Neutrophil (primary cell): ENCODE data around the gene ATF7IP2.
"Not testable (repeated sequence)": the region's sequence is repeated elsewhere in the genome, so short reads cannot be mapped to it uniquely, and the experiment has no call there.

Experiments used
- H3K27ac ChIP-seq: fragments of 200-600 bp; sonication (generic); 2 replicates; pipeline ENCODE4 v1.5.1; 2016; ENCODE audit warnings: mild to moderate bottlenecking, moderate library complexity
- H3K27me3 ChIP-seq: fragments of 200-600 bp; sonication (generic); 2 replicates; pipeline ENCODE4 v1.6.0; 2016; ENCODE audit warnings: mild to moderate bottlenecking
- H3K36me3 ChIP-seq: fragments of 200-600 bp; sonication (generic); 2 replicates; pipeline ENCODE4 v1.5.1; 2017
- H3K4me1 ChIP-seq, 2 experiments: fragments of 200-600 bp in 1 of 2; sonication (generic) in 1 of 2; 1 replicate in 1 of 2; 2 replicates in 1 of 2; pipeline versions ENCODE4 v1.5.1 to v1.6.1; 2013 to 2016; ENCODE audit warnings: low read depth in 1 of 2, low read length in 1 of 2, mild to moderate bottlenecking in 1 of 2, moderate library complexity in 1 of 2; ENCODE audit not compliant: control insufficient read depth in 1 of 2, insufficient read depth in 1 of 2
- H3K4me3 ChIP-seq, 2 experiments: fragments of 200-600 bp in 1 of 2; sonication (generic) in 1 of 2; 1 replicate in 1 of 2; 2 replicates in 1 of 2; pipeline ENCODE4 v1.5.1; 2013 to 2016; ENCODE audit warnings: low read depth in 1 of 2, low read length in 1 of 2, mild to moderate bottlenecking in 1 of 2, moderate library complexity in 1 of 2
- H3K9me3 ChIP-seq: fragments of 200-600 bp; sonication (generic); 2 replicates; pipeline ENCODE4 v1.5.1; 2016
- CTCF ChIP-seq: fragments of 200-600 bp; sonication (generic); IDR thresholded peaks from 2 replicates; pipeline ENCODE4 v1.5.1; 2016; ENCODE audit warnings: antibody characterized with exemption

Gene ATF7IP2

GRCh38 chr16:10345629-10346028 lies 40.2 kb upstream of the ATF7IP2 start:
- Histone ChIP-seq H3K4me3 (no peak overlapping the region), H3K4me1 (no peaks in the 10 kb centered on the region), H3K27ac (no peak overlapping the region), H3K27me3 (no peaks in the 10 kb centered on the region), H3K36me3 (no peaks in the 10 kb centered on the region), H3K9me3 (peaks cover 3% of the 10 kb centered on the region)
- TF ChIP-seq CTCF, result no peak

GRCh38 chr16:10349851-10350250 lies 36.0 kb upstream of the ATF7IP2 start:
- no peak overlapping the region for H3K4me3 ChIP-seq
- H3K9me3 ChIP-seq, result no peaks in the 10 kb centered on the region
- no peaks in the 10 kb centered on the region for H3K36me3 ChIP-seq
- no peak overlapping the region for H3K27ac ChIP-seq
- no peaks in the 10 kb centered on the region for H3K27me3 ChIP-seq
- TF ChIP-seq CTCF, result no peak
- no peaks in the 10 kb centered on the region for H3K4me1 ChIP-seq

- Histone ChIP-seq H3K36me3 (no peaks in the 10 kb centered on the region), H3K4me3 (no peak overlapping the region), H3K27me3 (no peaks in the 10 kb centered on the region), H3K4me1 (no peaks in the 10 kb centered on the region), H3K27ac (no peak overlapping the region), H3K9me3 (no peaks in the 10 kb centered on the region)
- TF ChIP-seq CTCF, result no peak
Measured at GRCh38 chr16:10352262-10352661, 33.6 kb upstream of the ATF7IP2 start.

- Histone ChIP-seq H3K4me1 (no peaks in the 10 kb centered on the region), H3K27ac (no peak overlapping the region), H3K27me3 (no peaks in the 10 kb centered on the region), H3K36me3 (no peaks in the 10 kb centered on the region), H3K9me3 (no peaks in the 10 kb centered on the region), H3K4me3 (no peak overlapping the region)
- TF ChIP-seq CTCF, result no peak
Measured at GRCh38 chr16:10355589-10355988, 30.3 kb upstream of the ATF7IP2 start.

- no peaks in the 10 kb centered on the region for H3K36me3 ChIP-seq
- H3K27me3 ChIP-seq, result no peaks in the 10 kb centered on the region
- no peak for TF ChIP-seq CTCF
- no peak overlapping the region for H3K27ac ChIP-seq
- no peaks in the 10 kb centered on the region for H3K9me3 ChIP-seq
- H3K4me3 ChIP-seq, result no peak overlapping the region
- no peaks in the 10 kb centered on the region for H3K4me1 ChIP-seq
Measured at GRCh38 chr16:10356870-10357842, 28.7 kb upstream of the ATF7IP2 start.

- not testable (repeated sequence) for H3K4me3 ChIP-seq, H3K27me3 ChIP-seq, H3K36me3 ChIP-seq, H3K4me1 ChIP-seq, H3K9me3 ChIP-seq, H3K27ac ChIP-seq
Measured at GRCh38 chr16:10361747-10362076, 24.1 kb upstream of the ATF7IP2 start.
